ENCODE measurements around the gene SEPTIN1.
"Not testable (repeated sequence)": the region's sequence is repeated elsewhere in the genome, so short reads cannot be mapped to it uniquely, and the experiment has no call there.

SEPTIN1 gene

GRCh38 chr16:30346286-30346685 lies 36.1 kb downstream of the SEPTIN1 start:
- FAIRE-seq: no peak
- DNase-seq (ENCODE audit: insufficient read length, low spot score): no peak

- not testable (repeated sequence) for DNase-seq (ENCODE audit: insufficient read length, low spot score); FAIRE-seq
These were observed 38.9 kb downstream of the SEPTIN1 start for GRCh38 chr16:30343491-30343820.

- DNase-seq (ENCODE audit: insufficient read length, low spot score): no peak
- FAIRE-seq: no peak
These were observed 39.4 kb downstream of the SEPTIN1 start for GRCh38 chr16:30342751-30343490.

- DNase-seq (ENCODE audit: insufficient read length, low spot score); FAIRE-seq: not testable (repeated sequence)
These were observed 40.4 kb downstream of the SEPTIN1 start for GRCh38 chr16:30341971-30342370.

- FAIRE-seq: no peak
These were observed 41.7 kb downstream of the SEPTIN1 start for GRCh38 chr16:30340621-30341020.

GRCh38 chr16:30338715-30339114 lies 43.6 kb downstream of the SEPTIN1 start:
- DNase-seq (ENCODE audit: insufficient read length, low spot score); FAIRE-seq: not testable (repeated sequence)

More at GRCh38 chr16:30340621-30341020, 41.7 kb downstream of the SEPTIN1 start:
- DNase-seq (ENCODE audit: insufficient read length, low spot score): no peak

- not testable (repeated sequence) for FAIRE-seq; DNase-seq (ENCODE audit: insufficient read length, low spot score)
These were observed 44.4 kb downstream of the SEPTIN1 start for GRCh38 chr16:30337964-30338357.

- FAIRE-seq (no peak), DNase-seq (ENCODE audit: insufficient read length, low spot score) (no peak)
These were observed 46.5 kb downstream of the SEPTIN1 start for GRCh38 chr16:30335598-30336474.

GRCh38 chr16:30335028-30335597 lies 47.2 kb downstream of the SEPTIN1 start:
- not testable (repeated sequence) for FAIRE-seq; DNase-seq (ENCODE audit: insufficient read length, low spot score)

- not testable (repeated sequence) for DNase-seq (ENCODE audit: insufficient read length, low spot score); FAIRE-seq
These were observed 47.8 kb downstream of the SEPTIN1 start for GRCh38 chr16:30334473-30334989.

Measured in GM19239 (cell line).